ENCODE results near the gene CDH13. TPM values are rescaled to one million over a fixed set of nuclear protein-coding genes. Genes with fewer than 3 reads are reported as not detected.

Gene CDH13
- total RNA-seq, 1 experiment from 2014 or later, result 0.56 TPM

DNA sequence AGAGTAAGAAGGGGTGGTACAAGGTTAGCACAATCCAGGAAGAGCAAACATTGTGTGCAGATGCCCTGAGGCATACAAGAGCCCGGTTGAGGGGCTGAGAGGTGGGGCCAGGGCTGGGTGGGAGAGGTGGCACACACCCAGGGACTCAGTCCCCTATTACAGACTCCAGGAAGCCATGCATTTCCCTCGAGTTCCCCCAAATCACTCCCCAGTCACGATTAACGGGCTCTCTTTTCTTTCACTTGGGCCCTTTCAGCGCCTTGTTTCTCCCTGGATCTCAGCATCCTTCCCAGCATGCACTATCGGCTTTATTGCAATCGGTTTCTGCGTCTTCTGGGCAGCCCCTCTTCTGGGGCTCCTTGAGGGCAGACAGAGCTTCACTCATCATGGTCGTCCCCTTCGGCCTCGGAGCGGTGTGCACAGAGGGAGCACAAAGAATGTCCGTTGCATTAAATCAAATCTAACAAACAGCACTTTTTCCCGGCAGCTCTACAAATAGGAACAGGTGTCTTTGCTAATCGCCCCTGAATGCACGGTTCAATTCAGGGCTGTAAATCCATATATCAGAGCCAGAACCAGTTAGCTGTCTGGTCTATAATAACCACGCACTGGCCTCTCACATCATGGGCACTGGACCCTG, 996.4 kb downstream of the CDH13 start:
- H4K20me1 ChIP-seq (ENCODE audit: insufficient read depth, low read depth, low read length), result no peaks in the 10 kb centered on the region
- no peak overlapping the region for H3K9ac ChIP-seq (ENCODE audit: low read length)
- H3K79me2 ChIP-seq (ENCODE audit: low read length), result no peaks in the 10 kb centered on the region
- 0 out of 2 replicates have a peak, but pooled peaks cover 2% of the 10 kb centered on the region for H3K27me3 ChIP-seq (ENCODE audit: low read length)
- no peak overlapping the region for H3K4me2 ChIP-seq (ENCODE audit: low read depth, low read length, poor library complexity, severe bottlenecking)
- H3K36me3 ChIP-seq (ENCODE audit: insufficient read depth, low read length), result no peaks in the 10 kb centered on the region
- no peaks in the 10 kb centered on the region for H3K4me1 ChIP-seq (ENCODE audit: low read length)
- H3K9me3 ChIP-seq (ENCODE audit: low read length), result no peaks in the 10 kb centered on the region
- H3K9me2 ChIP-seq (replicated peaks; ENCODE audit: insufficient read depth, low read length), result no peaks in the 10 kb centered on the region
- H3K4me3 ChIP-seq (ENCODE audit: low read length), result no peak overlapping the region
- H3K27ac ChIP-seq (ENCODE audit: low read length), result no peak overlapping the region
- DNase-seq, result no peak
- no peak overlapping the region for H2AFZ ChIP-seq (ENCODE audit: low read length)

DNA sequence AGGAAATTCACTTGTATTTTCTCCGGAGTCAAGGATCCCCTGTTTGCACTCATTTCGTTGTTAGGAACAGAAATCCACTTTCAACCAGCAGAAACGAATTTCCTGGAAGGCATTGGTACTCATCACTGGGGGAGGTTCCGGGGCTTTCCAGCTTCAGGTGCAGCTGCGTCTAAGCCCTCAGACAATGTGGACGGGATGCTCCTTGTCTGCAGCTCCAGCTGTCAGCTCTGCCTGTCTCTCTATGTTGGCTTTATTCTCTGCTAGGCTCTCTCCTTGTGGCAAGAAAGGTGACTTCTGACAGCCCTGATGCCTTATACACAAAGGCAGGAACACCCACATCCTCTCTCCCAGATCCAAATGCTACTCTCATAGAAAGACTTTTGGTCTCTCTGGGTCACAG, 997.1 kb downstream of the CDH13 start:
- H2AFZ ChIP-seq (ENCODE audit: low read length), result no peak overlapping the region
- H3K4me1 ChIP-seq (ENCODE audit: low read length), result no peaks in the 10 kb centered on the region
- no peaks in the 10 kb centered on the region for H4K20me1 ChIP-seq (ENCODE audit: insufficient read depth, low read depth, low read length)
- no peak overlapping the region for H3K4me3 ChIP-seq (ENCODE audit: low read length)
- no peaks in the 10 kb centered on the region for H3K9me2 ChIP-seq (replicated peaks; ENCODE audit: insufficient read depth, low read length)
- no peak for DNase-seq
- no peaks in the 10 kb centered on the region for H3K9me3 ChIP-seq (ENCODE audit: low read length)
- H3K79me2 ChIP-seq (ENCODE audit: low read length), result no peaks in the 10 kb centered on the region
- 0 out of 2 replicates have a peak, but pooled peaks cover 2% of the 10 kb centered on the region for H3K27me3 ChIP-seq (ENCODE audit: low read length)
- H3K36me3 ChIP-seq (ENCODE audit: insufficient read depth, low read length), result no peaks in the 10 kb centered on the region
- H3K27ac ChIP-seq (ENCODE audit: low read length), result no peak overlapping the region
- no peak overlapping the region for H3K4me2 ChIP-seq (ENCODE audit: low read depth, low read length, poor library complexity, severe bottlenecking)
- no peak overlapping the region for H3K9ac ChIP-seq (ENCODE audit: low read length)

GRCh38 chr16:83624429-83625120, 997.8 kb downstream of the CDH13 start:
- H3K4me2 ChIP-seq (ENCODE audit: low read depth, low read length, poor library complexity, severe bottlenecking), result no peak overlapping the region
- no peaks in the 10 kb centered on the region for H3K27me3 ChIP-seq (ENCODE audit: low read length)
- H3K27ac ChIP-seq (ENCODE audit: low read length), result no peak overlapping the region
- no peaks in the 10 kb centered on the region for H3K36me3 ChIP-seq (ENCODE audit: insufficient read depth, low read length)
- no peaks in the 10 kb centered on the region for H3K9me3 ChIP-seq (ENCODE audit: low read length)
- no peak for DNase-seq
- no peaks in the 10 kb centered on the region for H3K9me2 ChIP-seq (replicated peaks; ENCODE audit: insufficient read depth, low read length)
- H3K4me1 ChIP-seq (ENCODE audit: low read length), result no peaks in the 10 kb centered on the region
- H2AFZ ChIP-seq (ENCODE audit: low read length), result no peak overlapping the region
- no peaks in the 10 kb centered on the region for H4K20me1 ChIP-seq (ENCODE audit: insufficient read depth, low read depth, low read length)
- no peaks in the 10 kb centered on the region for H3K79me2 ChIP-seq (ENCODE audit: low read length)
- H3K9ac ChIP-seq (ENCODE audit: low read length), result no peak overlapping the region
- no peak overlapping the region for H3K4me3 ChIP-seq (ENCODE audit: low read length)

- Histone ChIP-seq H3K4me1 (ENCODE audit: low read length) (no peaks in the 10 kb centered on the region), H3K36me3 (ENCODE audit: insufficient read depth, low read length) (no peaks in the 10 kb centered on the region), H3K9ac (ENCODE audit: low read length) (no peak overlapping the region), H3K79me2 (ENCODE audit: low read length) (no peaks in the 10 kb centered on the region), H3K4me2 (ENCODE audit: low read depth, low read length, poor library complexity, severe bottlenecking) (no peak overlapping the region), H3K27ac (ENCODE audit: low read length) (no peak overlapping the region), H2AFZ (ENCODE audit: low read length) (no peak overlapping the region), H3K4me3 (ENCODE audit: low read length) (no peak overlapping the region), H3K9me2 (replicated peaks; ENCODE audit: insufficient read depth, low read length) (no peaks in the 10 kb centered on the region), H4K20me1 (ENCODE audit: insufficient read depth, low read depth, low read length) (no peaks in the 10 kb centered on the region), H3K9me3 (ENCODE audit: low read length) (no peaks in the 10 kb centered on the region), H3K27me3 (ENCODE audit: low read length) (no peaks in the 10 kb centered on the region)
- DNase-seq, result no peak
Observed at GRCh38 chr16:83626204-83626603, 999.4 kb downstream of the CDH13 start.

DNA sequence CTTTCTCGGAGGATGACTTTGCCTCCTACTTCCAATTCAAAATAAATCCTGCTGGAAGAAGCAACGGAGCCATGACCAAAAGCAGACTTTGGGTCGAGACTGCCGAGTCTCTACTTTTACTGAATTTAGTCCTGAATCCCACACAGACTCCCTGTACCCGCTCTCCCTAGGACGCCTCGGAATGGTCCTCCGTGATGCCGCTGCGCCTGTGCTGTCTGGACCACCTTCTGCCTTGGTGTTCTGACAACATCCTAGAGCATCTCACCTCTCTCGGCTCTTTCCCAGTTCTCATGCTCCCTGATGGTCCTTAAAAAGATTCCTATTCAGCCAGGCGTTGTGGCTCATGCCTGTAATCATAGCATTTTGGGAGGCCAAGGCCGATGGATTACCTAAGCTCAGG, 999.9 kb downstream of the CDH13 start:
- H3K4me2 ChIP-seq (ENCODE audit: low read depth, low read length, poor library complexity, severe bottlenecking), result no peak overlapping the region
- H3K4me3 ChIP-seq (ENCODE audit: low read length), result no peak overlapping the region
- no peaks in the 10 kb centered on the region for H3K4me1 ChIP-seq (ENCODE audit: low read length)
- no peaks in the 10 kb centered on the region for H3K79me2 ChIP-seq (ENCODE audit: low read length)
- no peak overlapping the region for H3K27ac ChIP-seq (ENCODE audit: low read length)
- no peaks in the 10 kb centered on the region for H3K9me3 ChIP-seq (ENCODE audit: low read length)
- no peaks in the 10 kb centered on the region for H3K9me2 ChIP-seq (replicated peaks; ENCODE audit: insufficient read depth, low read length)
- no peaks in the 10 kb centered on the region for H3K36me3 ChIP-seq (ENCODE audit: insufficient read depth, low read length)
- H4K20me1 ChIP-seq (ENCODE audit: insufficient read depth, low read depth, low read length), result no peaks in the 10 kb centered on the region
- no peaks in the 10 kb centered on the region for H3K27me3 ChIP-seq (ENCODE audit: low read length)
- H3K9ac ChIP-seq (ENCODE audit: low read length), result no peak overlapping the region
- H2AFZ ChIP-seq (ENCODE audit: low read length), result no peak overlapping the region
- no peak for DNase-seq

GRCh38 chr16:83627996-83628395, 1001.2 kb downstream of the CDH13 start:
- Histone ChIP-seq H3K4me2 (ENCODE audit: low read depth, low read length, poor library complexity, severe bottlenecking) (no peak overlapping the region), H3K36me3 (ENCODE audit: insufficient read depth, low read length) (no peaks in the 10 kb centered on the region), H3K9ac (ENCODE audit: low read length) (no peak overlapping the region), H3K79me2 (ENCODE audit: low read length) (no peaks in the 10 kb centered on the region), H3K27ac (ENCODE audit: low read length) (no peak overlapping the region), H3K9me3 (ENCODE audit: low read length) (no peaks in the 10 kb centered on the region), H3K4me1 (ENCODE audit: low read length) (no peaks in the 10 kb centered on the region), H3K27me3 (ENCODE audit: low read length) (no peaks in the 10 kb centered on the region), H3K9me2 (replicated peaks; ENCODE audit: insufficient read depth, low read length) (no peaks in the 10 kb centered on the region), H4K20me1 (ENCODE audit: insufficient read depth, low read depth, low read length) (no peaks in the 10 kb centered on the region), H3K4me3 (ENCODE audit: low read length) (no peak overlapping the region), H2AFZ (ENCODE audit: low read length) (no peak overlapping the region)
- DNase-seq, result no peak

- no peaks in the 10 kb centered on the region for H3K9me3 ChIP-seq (ENCODE audit: low read length)
- no peaks in the 10 kb centered on the region for H3K27me3 ChIP-seq (ENCODE audit: low read length)
- H3K4me3 ChIP-seq (ENCODE audit: low read length), result no peak overlapping the region
- H3K36me3 ChIP-seq (ENCODE audit: insufficient read depth, low read length), result no peaks in the 10 kb centered on the region
- H3K9me2 ChIP-seq (replicated peaks; ENCODE audit: insufficient read depth, low read length), result no peaks in the 10 kb centered on the region
- H3K9ac ChIP-seq (ENCODE audit: low read length), result no peak overlapping the region
- H2AFZ ChIP-seq (ENCODE audit: low read length), result no peak overlapping the region
- H3K4me1 ChIP-seq (ENCODE audit: low read length), result no peaks in the 10 kb centered on the region
- no peak for DNase-seq
- no peak overlapping the region for H3K27ac ChIP-seq (ENCODE audit: low read length)
- no peaks in the 10 kb centered on the region for H3K79me2 ChIP-seq (ENCODE audit: low read length)
- H4K20me1 ChIP-seq (ENCODE audit: insufficient read depth, low read depth, low read length), result no peaks in the 10 kb centered on the region
- no peak overlapping the region for H3K4me2 ChIP-seq (ENCODE audit: low read depth, low read length, poor library complexity, severe bottlenecking)
Observed at GRCh38 chr16:83629426-83629825, 1002.7 kb downstream of the CDH13 start.

DNA sequence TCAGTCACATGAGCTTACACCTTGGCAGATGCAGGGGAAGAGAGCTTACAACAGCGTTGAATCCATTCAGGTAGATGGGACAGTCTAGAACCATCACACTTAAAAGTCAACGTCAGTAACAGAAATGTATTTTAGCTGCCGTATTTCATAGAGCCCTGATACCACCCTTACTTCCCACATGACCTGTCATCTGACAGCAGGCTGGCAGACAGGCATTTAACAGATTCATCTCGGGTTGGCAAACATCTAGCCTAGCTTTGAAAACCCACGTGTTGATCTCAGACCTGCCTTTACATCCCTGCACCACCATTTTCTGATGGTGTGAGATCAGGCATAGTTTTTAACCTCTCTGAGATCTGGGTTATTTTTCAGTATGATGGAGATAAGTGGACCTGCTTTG, 1003.1 kb downstream of the CDH13 start:
- DNase-seq, result no peak
- no peaks in the 10 kb centered on the region for H4K20me1 ChIP-seq (ENCODE audit: insufficient read depth, low read depth, low read length)
- H3K4me3 ChIP-seq (ENCODE audit: low read length), result no peak overlapping the region
- H3K27me3 ChIP-seq (ENCODE audit: low read length), result no peaks in the 10 kb centered on the region
- no peak overlapping the region for H3K9ac ChIP-seq (ENCODE audit: low read length)
- H3K9me2 ChIP-seq (replicated peaks; ENCODE audit: insufficient read depth, low read length), result no peaks in the 10 kb centered on the region
- no peak overlapping the region for H3K27ac ChIP-seq (ENCODE audit: low read length)
- H3K4me2 ChIP-seq (ENCODE audit: low read depth, low read length, poor library complexity, severe bottlenecking), result no peak overlapping the region
- no peaks in the 10 kb centered on the region for H3K4me1 ChIP-seq (ENCODE audit: low read length)
- no peaks in the 10 kb centered on the region for H3K36me3 ChIP-seq (ENCODE audit: insufficient read depth, low read length)
- no peaks in the 10 kb centered on the region for H3K79me2 ChIP-seq (ENCODE audit: low read length)
- H3K9me3 ChIP-seq (ENCODE audit: low read length), result no peaks in the 10 kb centered on the region
- no peak overlapping the region for H2AFZ ChIP-seq (ENCODE audit: low read length)
